Common myeloid progenitor, CD34-positive (primary cell): ENCODE data around the gene UNC5CL.

ENCODE experiments used
- CTCF ChIA-PET: fragments of 350-600 bp; sonication (Branson Sonifier 250); formaldehyde crosslinking; loops from one replicate; lab custom pipeline; 2021; ENCODE audit warnings: antibody characterized with exemption; lab: Charles Lee
- POLR2A ChIA-PET: fragments of 350-600 bp; sonication (Branson Sonifier 250); formaldehyde crosslinking; loops from one replicate; lab custom pipeline; 2021; ENCODE audit warnings: antibody characterized with exemption; lab: Charles Lee
- DNase-seq, 3 donors: peaks; one replicate each; pipeline versions ENCODE4 v3.0.0 to v3.0.0-alpha.2; 2013
- H3K27ac ChIP-seq, 2 experiments: 1 replicate in 1 of 2; 2 replicates in 1 of 2; pipeline ENCODE4 v1.7.0; 2013; ENCODE audit warnings: inconsistent platforms in 2 of 2, low read length in 2 of 2, mild to moderate bottlenecking in 2 of 2, low read depth in 1 of 2, moderate library complexity in 1 of 2; ENCODE audit not compliant: severe bottlenecking in 2 of 2, insufficient read depth in 1 of 2, poor library complexity in 1 of 2
- H3K27me3 ChIP-seq, 5 experiments: replicated peaks in 2 of 5; 1 replicate in 3 of 5; 2 replicates in 2 of 5; pipeline versions ENCODE4 v1.6.1 to v1.7.0; 2013; ENCODE audit warnings: low read length in 4 of 5, mild to moderate bottlenecking in 2 of 5, moderate library complexity in 2 of 5, inconsistent platforms in 1 of 5; ENCODE audit not compliant: insufficient read depth in 5 of 5, control insufficient read depth in 4 of 5
- H3K36me3 ChIP-seq, 4 experiments: 1 replicate in 2 of 4; 2 replicates in 2 of 4; pipeline versions ENCODE4 v1.6.1 to v1.7.0; 2013; ENCODE audit warnings: low read length in 3 of 4, control low read depth in 1 of 4, mild to moderate bottlenecking in 1 of 4; ENCODE audit not compliant: control insufficient read depth in 4 of 4, insufficient read depth in 4 of 4
- H3K4me1 ChIP-seq, 4 experiments: 1 replicate in 3 of 4; 2 replicates in 1 of 4; pipeline versions ENCODE4 v1.6.1 to v1.7.1; 2013; ENCODE audit warnings: low read length in 3 of 4, mild to moderate bottlenecking in 3 of 4, control low read depth in 1 of 4, inconsistent platforms in 1 of 4, moderate library complexity in 1 of 4; ENCODE audit not compliant: control insufficient read depth in 4 of 4, insufficient read depth in 4 of 4; ENCODE audit errors: control extremely low read depth in 1 of 4
- H3K4me3 ChIP-seq, 7 experiments: 1 replicate in 4 of 7; 2 replicates in 3 of 7; pipeline versions ENCODE4 v1.5.1 to v1.7.0; 2013; ENCODE audit warnings: mild to moderate bottlenecking in 7 of 7, low read length in 6 of 7, moderate library complexity in 6 of 7, inconsistent platforms in 2 of 7, low read depth in 2 of 7, control low read depth in 1 of 7; ENCODE audit not compliant: insufficient read depth in 4 of 7, control insufficient read depth in 1 of 7; ENCODE audit errors: extremely low read depth in 1 of 7
- H3K9me3 ChIP-seq, 5 experiments: 1 replicate in 4 of 5; 2 replicates in 1 of 5; pipeline versions ENCODE4 v1.6.1 to v1.7.1; 2013; ENCODE audit warnings: low read length in 4 of 5, mild to moderate bottlenecking in 2 of 5, inconsistent platforms in 1 of 5, low read depth in 1 of 5, moderate library complexity in 1 of 5; ENCODE audit not compliant: control insufficient read depth in 4 of 5, insufficient read depth in 2 of 5; ENCODE audit errors: control extremely low read depth in 1 of 5
- WGBS: methylation state at CpG from one replicate; pipeline ENCODE4 v1.1.5; 2013; ENCODE audit not compliant: insufficient coverage; 5-methylcytosine and 5-hydroxymethylcytosine counted together

UNC5CL gene

DNA sequence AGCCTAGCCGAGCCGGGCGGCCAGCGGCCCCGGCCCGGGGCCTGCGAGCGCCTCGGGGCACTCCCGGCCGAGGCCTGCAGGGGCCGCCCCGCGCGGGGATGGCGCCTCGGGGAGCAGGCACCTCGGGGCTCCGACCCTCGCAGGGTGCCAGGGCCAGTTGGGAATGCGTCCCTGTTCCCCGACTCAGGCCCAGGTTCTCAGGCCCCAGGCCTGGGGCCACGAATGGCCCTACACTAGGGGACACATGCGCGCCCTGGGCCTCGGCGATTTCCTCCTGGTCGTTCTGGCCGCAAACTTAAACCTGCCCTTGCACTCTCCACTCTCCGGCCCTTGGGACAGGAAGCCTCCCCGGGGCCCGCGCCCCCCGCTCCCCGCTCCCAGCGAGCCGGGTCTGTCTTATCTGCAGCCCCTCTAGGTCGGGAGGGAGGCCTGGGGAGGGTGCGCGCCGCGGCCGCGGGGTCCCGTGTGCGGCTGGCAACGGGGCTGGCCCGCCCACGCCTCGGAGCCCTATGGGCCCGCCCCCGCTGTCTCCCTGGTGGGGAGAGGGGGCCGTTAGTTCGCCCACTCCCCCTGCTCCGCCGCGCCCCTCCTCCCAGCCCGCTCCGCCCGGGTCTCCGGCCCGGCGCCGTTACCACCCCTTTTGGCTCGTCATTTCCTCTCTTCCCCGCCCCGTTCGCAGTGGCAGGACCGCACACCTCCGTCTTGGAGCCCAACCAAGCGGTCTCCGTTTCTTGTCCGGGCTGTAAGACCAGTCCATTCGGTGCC is 34.4 kb upstream of the UNC5CL start:
- peaks cover 17 to 40% (median 31%) of the 10 kb centered on the region in 4 experiments for H3K4me1 ChIP-seq
- H3K27me3 ChIP-seq: no peaks in the 10 kb centered on the region
- peak overlapping the region; percentile 95 to 98 for H3K27ac ChIP-seq
- DNase-seq: peak; percentile 85 to 94 (median 92)
- POLR2A ChIA-PET: interaction anchor here (0.6 kb wide), 2 partner anchors 14 to 977 kb away, joined by 3 to 4 read pairs; partner anchors contain the start of gene TAF8
- H3K36me3 ChIP-seq: peaks cover 2 to 17% (median 9%) of the 10 kb centered on the region in 4 experiments
- WGBS: under 1% methylated on average over 54 of the region's 74 CpGs
- CTCF ChIA-PET: interaction anchor here (1.0 kb wide), 1 partner anchor 14 kb away, joined by 3 read pairs; no protein-coding TSS in a partner anchor
- no peaks in the 10 kb centered on the region for H3K9me3 ChIP-seq
- H3K4me3 ChIP-seq: peak overlapping the region; percentile 83 to 95 (median 92)

DNA sequence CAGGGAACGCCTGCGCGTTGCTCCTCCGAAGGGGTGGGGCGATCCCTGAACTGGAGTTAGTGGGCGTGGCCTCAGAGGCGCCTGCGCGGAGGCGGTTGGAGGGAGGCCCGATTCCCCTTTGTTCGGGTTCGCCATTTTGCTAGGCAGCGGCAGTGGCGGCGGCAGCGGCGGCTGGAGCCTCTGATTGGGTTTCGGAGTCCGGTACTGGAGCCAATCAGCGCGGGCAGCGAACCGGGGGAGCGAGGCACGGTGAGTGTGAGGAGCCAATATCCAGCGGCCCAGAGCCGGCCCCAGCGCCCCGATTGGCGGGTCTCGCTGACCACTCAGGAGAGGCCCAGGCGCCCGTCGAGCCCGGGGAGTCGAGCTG is 33.8 kb upstream of the UNC5CL start, which contains the start of gene NFYA:
NFYA (plus strand) TSS at position 139 of the 367 bp plus-strand sequence. CDS start 6,116 bp downstream, outside the sequence.
- WGBS: 0% methylated on average over 34 of the region's 37 CpGs
- H3K4me1 ChIP-seq: peaks cover 17 to 44% (median 33%) of the 10 kb centered on the region in 4 experiments
- H3K4me3 ChIP-seq: peak within 1 kb of the TSS; percentile 88 to 99 (median 94)
- peak in 2 of 3 donors; percentile 99 for DNase-seq
- ChIA-PET POLR2A (no interaction called here), CTCF (interaction anchor here (1.0 kb wide), 1 partner anchor 14 kb away, joined by 3 read pairs; no protein-coding TSS in a partner anchor)
- peaks cover 6 to 23% (median 13%) of the 10 kb centered on the region in 4 experiments for H3K36me3 ChIP-seq
- no peaks in the 10 kb centered on the region for H3K9me3 ChIP-seq
- no peaks in the 10 kb centered on the region for H3K27me3 ChIP-seq
- H3K27ac ChIP-seq: peak within 1 kb of the TSS; percentile 95 to 98

GRCh38 chr6:41071923-41072835 is 33.2 kb upstream of the UNC5CL start, which contains the start of gene OARD1:
OARD1 (minus strand) TSS chr6:41072356; CDS start chr6:41071634, 722 bp downstream.
- POLR2A ChIA-PET: interaction anchor here (0.8 kb wide), 1 partner anchor 44 kb away, joined by 4 read pairs; no protein-coding TSS in a partner anchor

GRCh38 chr6:41071501-41071922 is 32.5 kb upstream of the UNC5CL start:
- peak overlapping the region; percentile 95 to 98 for H3K27ac ChIP-seq
- no peaks in the 10 kb centered on the region for H3K9me3 ChIP-seq
- WGBS: 0% methylated on average over 12 of the region's 16 CpGs
- ChIA-PET POLR2A (interaction anchor here (0.8 kb wide), 1 partner anchor 44 kb away, joined by 4 read pairs; no protein-coding TSS in a partner anchor), CTCF (interaction anchor here (0.8 to 2.2 kb wide), 4 partner anchors 9 to 130 kb away, joined by 4 to 7 read pairs (median 4); no protein-coding TSS in a partner anchor)
- peak overlapping the region; percentile 67 to 99 (median 94) for H3K4me3 ChIP-seq
- DNase-seq: no peak
- H3K27me3 ChIP-seq: no peaks in the 10 kb centered on the region
- peaks cover 16 to 44% (median 32%) of the 10 kb centered on the region in 4 experiments for H3K4me1 ChIP-seq
- H3K36me3 ChIP-seq: peaks cover 8 to 32% (median 20%) of the 10 kb centered on the region in 4 experiments

More at GRCh38 chr6:41071923-41072835, 33.2 kb upstream of the UNC5CL start, which contains the start of gene OARD1:
- Histone ChIP-seq H3K27ac (peak within 1 kb of the TSS; percentile 95 to 98), H3K4me3 (peak within 1 kb of the TSS; percentile 88 to 99 (median 94)), H3K4me1 (peaks cover 17 to 44% (median 33%) of the 10 kb centered on the region in 4 experiments), H3K27me3 (no peaks in the 10 kb centered on the region), H3K36me3 (peaks cover 7 to 29% (median 17%) of the 10 kb centered on the region in 4 experiments), H3K9me3 (no peaks in the 10 kb centered on the region)
- CTCF ChIA-PET: interaction anchor here (1.0 to 1.5 kb wide), 2 partner anchors 13 to 130 kb away, joined by 3 to 4 read pairs; no protein-coding TSS in a partner anchor
- peak; percentile 99 to 100 (median 99) for DNase-seq
- WGBS: 0% methylated on average over 55 of the region's 63 CpGs

DNA sequence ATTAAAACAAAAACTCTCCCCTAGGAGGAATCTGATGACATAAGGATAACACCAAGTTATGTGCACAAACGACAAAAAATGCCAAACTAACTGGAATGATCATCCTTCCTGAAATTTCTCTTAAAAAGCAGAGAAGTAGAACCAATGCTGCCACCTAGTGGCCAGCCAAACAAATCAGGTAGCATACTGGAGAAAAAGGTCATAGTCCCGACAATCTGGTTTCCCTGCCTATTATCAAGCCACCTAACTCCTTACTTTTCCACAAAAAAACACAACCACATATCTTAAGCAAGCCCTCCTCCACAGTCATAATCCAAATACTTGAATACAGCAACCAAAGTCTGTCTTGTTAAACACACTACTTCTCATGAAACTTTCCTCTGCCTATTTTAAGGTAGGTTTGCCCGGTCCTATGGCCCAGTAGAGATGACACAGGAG is 27.9 kb upstream of the UNC5CL start:
- H3K4me3 ChIP-seq: no peak overlapping the region
- H3K4me1 ChIP-seq: peaks cover 6 to 19% (median 10%) of the 10 kb centered on the region in 4 experiments
- no peak overlapping the region for H3K27ac ChIP-seq
- ChIA-PET CTCF (interaction anchor here (0.6 to 2.6 kb wide), 6 partner anchors 27 to 68 kb away, joined by 3 to 17 read pairs (median 5); partner anchors contain the start of genes TSPO2 and UNC5CL), POLR2A (interaction anchor here (0.6 kb wide), 1 partner anchor 484 kb away, joined by 3 read pairs; no protein-coding TSS in a partner anchor)
- 7% methylated on average over 2 of the region's 3 CpGs for WGBS
- no peaks in the 10 kb centered on the region for H3K27me3 ChIP-seq
- peaks cover 18 to 65% (median 40%) of the 10 kb centered on the region in 4 experiments for H3K36me3 ChIP-seq
- peak; percentile 77 to 85 (median 79) for DNase-seq
- no peaks in the 10 kb centered on the region for H3K9me3 ChIP-seq

DNA sequence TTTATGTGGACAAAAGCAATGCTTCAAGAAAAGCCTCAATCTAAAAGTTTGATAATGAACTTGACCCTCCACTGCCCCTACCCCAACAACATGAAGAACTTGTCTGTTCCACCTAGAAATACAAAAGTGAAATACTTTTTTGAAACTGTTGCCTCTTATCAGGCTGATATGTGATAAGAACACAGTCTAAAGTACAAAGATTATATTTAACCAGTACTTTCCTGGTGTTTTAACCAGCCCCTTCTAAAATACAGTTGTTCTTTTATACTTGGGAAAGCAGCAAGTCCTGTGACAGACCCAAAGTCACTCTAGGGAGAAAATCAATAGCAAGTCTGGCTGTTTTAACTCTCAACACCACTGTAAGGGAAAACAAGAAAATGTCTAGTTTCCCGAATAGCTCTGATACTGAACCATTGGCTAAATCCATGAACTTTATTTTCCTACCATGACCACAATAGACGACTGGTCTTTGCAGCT is 26.6 kb upstream of the UNC5CL start:
- 95% methylated on average over 2 of the region's 2 CpGs for WGBS
- peaks cover 18 to 72% (median 44%) of the 10 kb centered on the region in 4 experiments for H3K36me3 ChIP-seq

More for the DNA sequence above, 26.6 kb upstream of the UNC5CL start:
- CTCF ChIA-PET: interaction anchor here (0.9 to 1.3 kb wide), 8 partner anchors 9 to 65 kb away, joined by 3 to 6 read pairs (median 4); partner anchors contain the start of gene UNC5CL
- H3K4me3 ChIP-seq: no peak overlapping the region
- H3K27me3 ChIP-seq: no peaks in the 10 kb centered on the region
- no peaks in the 10 kb centered on the region for H3K9me3 ChIP-seq
- POLR2A ChIA-PET: no interaction called here
- DNase-seq: no peak
- peaks cover 0 to 7% (median 3%) of the 10 kb centered on the region in 4 experiments for H3K4me1 ChIP-seq
- no peak overlapping the region for H3K27ac ChIP-seq
